A549 (cell line): Measurements from ENCODE around the gene ADCY2.

Experiments
- CHD2 ChIP-seq: fragments of 150-350 bp; IDR thresholded peaks from 2 replicates; pipeline ENCODE4 v1.6.1; 2014; ENCODE audit warnings: low read length; ENCODE audit not compliant: partially characterized antibody
- FOSL2 ChIP-seq, 2 experiments: fragments of 450-650 bp in 1 of 2; fragments of >200 bp in 1 of 2; sonication (Bioruptor Twin) in 1 of 2; formaldehyde crosslinking; IDR thresholded peaks; 2 replicates each; pipeline versions ENCODE4 v1.5.0 to v1.6.1; 2016 to 2020; ENCODE audit warnings: mild to moderate bottlenecking in 1 of 2, moderate library complexity in 1 of 2
- KDM1A ChIP-seq: fragments of 200-600 bp; sonication (generic); IDR thresholded peaks from 2 replicates; pipeline ENCODE4 v1.6.1; 2016; ENCODE audit warnings: low read depth, mild to moderate bottlenecking
- RAD21 ChIP-seq, 2 experiments: fragments of >200 bp in 1 of 2; sonication (Bioruptor Twin) in 1 of 2; formaldehyde crosslinking in 1 of 2; IDR thresholded peaks in 1 of 2; conservative IDR thresholded peaks in 1 of 2; 2 replicates in 1 of 2; 3 replicates in 1 of 2; pipeline ENCODE4 v1.6.1; 2012 to 2018; ENCODE audit warnings: inconsistent platforms in 1 of 2
- ZNF302 ChIP-seq: fragments of 250-450 bp; sonication (Bioruptor Pico); IDR thresholded peaks from 2 replicates; pipeline ENCODE4 v1.9.0; 2021; ENCODE audit warnings: inconsistent platforms, mild to moderate bottlenecking, moderate library complexity
- TF ChIP-seq, protein P1 (sequence below): fragments of 200-600 bp; sonication (generic); IDR thresholded peaks from 2 replicates; pipeline ENCODE4 v1.6.1; 2016; ENCODE audit warnings: antibody characterized with exemption, mild to moderate bottlenecking, moderate library complexity
- TF ChIP-seq, protein P2 (sequence below): fragments of >200 bp; sonication (Bioruptor Twin); formaldehyde crosslinking; IDR thresholded peaks from 3 replicates; pipeline ENCODE4 v1.5.1; 2016
- TF ChIP-seq, protein P3 (sequence below): fragments of 250-450 bp; sonication (Bioruptor Pico); IDR thresholded peaks from 2 replicates; pipeline ENCODE4 v1.5.0; 2021; ENCODE audit warnings: mild to moderate bottlenecking, moderate library complexity, borderline replicate concordance

GRCh38 chr5:7683753-7684152, 287.8 kb downstream of the ADCY2 start:
- TF ChIP-seq ZNF302 (no peak), FOSL2 (IDR thresholded peaks at IDR 0.05) (no peak), FOSL2 (CRISPR knock-in tag; IDR thresholded peaks at IDR 0.05) (no peak), KDM1A (no peak), RAD21 (conservative IDR thresholded peaks at IDR 0.05 in 1 of 2, IDR thresholded peaks at IDR 0.05 in 1 of 2) (no peak), CHD2 (no peak)
- TF ChIP-seq, protein P1, sequence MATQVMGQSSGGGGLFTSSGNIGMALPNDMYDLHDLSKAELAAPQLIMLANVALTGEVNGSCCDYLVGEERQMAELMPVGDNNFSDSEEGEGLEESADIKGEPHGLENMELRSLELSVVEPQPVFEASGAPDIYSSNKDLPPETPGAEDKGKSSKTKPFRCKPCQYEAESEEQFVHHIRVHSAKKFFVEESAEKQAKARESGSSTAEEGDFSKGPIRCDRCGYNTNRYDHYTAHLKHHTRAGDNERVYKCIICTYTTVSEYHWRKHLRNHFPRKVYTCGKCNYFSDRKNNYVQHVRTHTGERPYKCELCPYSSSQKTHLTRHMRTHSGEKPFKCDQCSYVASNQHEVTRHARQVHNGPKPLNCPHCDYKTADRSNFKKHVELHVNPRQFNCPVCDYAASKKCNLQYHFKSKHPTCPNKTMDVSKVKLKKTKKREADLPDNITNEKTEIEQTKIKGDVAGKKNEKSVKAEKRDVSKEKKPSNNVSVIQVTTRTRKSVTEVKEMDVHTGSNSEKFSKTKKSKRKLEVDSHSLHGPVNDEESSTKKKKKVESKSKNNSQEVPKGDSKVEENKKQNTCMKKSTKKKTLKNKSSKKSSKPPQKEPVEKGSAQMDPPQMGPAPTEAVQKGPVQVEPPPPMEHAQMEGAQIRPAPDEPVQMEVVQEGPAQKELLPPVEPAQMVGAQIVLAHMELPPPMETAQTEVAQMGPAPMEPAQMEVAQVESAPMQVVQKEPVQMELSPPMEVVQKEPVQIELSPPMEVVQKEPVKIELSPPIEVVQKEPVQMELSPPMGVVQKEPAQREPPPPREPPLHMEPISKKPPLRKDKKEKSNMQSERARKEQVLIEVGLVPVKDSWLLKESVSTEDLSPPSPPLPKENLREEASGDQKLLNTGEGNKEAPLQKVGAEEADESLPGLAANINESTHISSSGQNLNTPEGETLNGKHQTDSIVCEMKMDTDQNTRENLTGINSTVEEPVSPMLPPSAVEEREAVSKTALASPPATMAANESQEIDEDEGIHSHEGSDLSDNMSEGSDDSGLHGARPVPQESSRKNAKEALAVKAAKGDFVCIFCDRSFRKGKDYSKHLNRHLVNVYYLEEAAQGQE, result no peak
- TF ChIP-seq, protein P2, sequence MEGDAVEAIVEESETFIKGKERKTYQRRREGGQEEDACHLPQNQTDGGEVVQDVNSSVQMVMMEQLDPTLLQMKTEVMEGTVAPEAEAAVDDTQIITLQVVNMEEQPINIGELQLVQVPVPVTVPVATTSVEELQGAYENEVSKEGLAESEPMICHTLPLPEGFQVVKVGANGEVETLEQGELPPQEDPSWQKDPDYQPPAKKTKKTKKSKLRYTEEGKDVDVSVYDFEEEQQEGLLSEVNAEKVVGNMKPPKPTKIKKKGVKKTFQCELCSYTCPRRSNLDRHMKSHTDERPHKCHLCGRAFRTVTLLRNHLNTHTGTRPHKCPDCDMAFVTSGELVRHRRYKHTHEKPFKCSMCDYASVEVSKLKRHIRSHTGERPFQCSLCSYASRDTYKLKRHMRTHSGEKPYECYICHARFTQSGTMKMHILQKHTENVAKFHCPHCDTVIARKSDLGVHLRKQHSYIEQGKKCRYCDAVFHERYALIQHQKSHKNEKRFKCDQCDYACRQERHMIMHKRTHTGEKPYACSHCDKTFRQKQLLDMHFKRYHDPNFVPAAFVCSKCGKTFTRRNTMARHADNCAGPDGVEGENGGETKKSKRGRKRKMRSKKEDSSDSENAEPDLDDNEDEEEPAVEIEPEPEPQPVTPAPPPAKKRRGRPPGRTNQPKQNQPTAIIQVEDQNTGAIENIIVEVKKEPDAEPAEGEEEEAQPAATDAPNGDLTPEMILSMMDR, result no peak
- TF ChIP-seq, protein P3, sequence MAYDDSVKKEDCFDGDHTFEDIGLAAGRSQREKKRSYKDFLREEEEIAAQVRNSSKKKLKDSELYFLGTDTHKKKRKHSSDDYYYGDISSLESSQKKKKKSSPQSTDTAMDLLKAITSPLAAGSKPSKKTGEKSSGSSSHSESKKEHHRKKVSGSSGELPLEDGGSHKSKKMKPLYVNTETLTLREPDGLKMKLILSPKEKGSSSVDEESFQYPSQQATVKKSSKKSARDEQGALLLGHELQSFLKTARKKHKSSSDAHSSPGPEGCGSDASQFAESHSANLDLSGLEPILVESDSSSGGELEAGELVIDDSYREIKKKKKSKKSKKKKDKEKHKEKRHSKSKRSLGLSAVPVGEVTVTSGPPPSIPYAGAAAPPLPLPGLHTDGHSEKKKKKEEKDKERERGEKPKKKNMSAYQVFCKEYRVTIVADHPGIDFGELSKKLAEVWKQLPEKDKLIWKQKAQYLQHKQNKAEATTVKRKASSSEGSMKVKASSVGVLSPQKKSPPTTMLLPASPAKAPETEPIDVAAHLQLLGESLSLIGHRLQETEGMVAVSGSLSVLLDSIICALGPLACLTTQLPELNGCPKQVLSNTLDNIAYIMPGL (CRISPR knock-in tag), result no peak
